ENCODE results near the gene HEATR5A. TPM values are rescaled to one million over a fixed set of nuclear protein-coding genes. Genes with fewer than 3 reads are reported as not detected.

HEATR5A gene
- total and polyA plus RNA-seq, 10 of the 15 experiments (the other 5 are each of a cell fraction or from before 2014, with no cell fraction given), result 5.1 to 37.1 (median 13.8) TPM

DNA sequence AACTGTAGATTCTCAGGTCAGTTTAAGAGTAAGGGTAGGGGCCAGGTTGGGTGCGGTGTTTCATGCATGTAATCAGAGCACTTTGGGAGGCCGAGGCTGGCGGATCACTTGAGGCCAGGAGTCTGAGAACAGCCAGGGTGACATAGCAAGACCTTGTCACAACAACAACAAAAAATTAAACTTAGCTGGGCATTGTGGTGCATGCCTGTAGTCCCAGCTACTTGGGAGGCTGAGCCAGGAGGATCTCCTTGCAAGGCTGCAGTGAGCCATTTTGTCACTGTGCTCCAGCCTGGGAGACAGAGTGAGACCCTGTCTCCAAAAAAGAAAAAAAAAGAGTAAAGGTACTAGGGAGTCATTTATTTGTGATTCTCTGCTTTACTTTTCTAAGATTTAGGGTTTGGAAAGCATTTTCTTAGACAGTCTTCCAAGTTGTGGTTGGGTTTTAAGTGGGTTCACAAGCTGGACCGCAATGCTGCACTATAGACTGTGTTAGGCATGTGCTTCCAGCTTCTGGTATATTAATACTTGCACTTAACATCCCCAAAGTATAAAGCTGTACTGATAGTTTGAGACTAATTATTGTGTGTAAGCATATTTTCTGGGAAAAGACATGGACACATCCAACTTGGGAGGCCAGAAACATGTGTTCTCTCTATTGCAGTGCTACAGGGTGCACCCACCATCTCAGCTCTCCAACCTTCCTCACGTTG lies 163.7 kb downstream of the HEATR5A start:
- no peak overlapping the region for H3K27ac ChIP-seq (ENCODE audit: control insufficient read depth, insufficient read depth)
- H3K27me3 ChIP-seq (replicated peaks in 1 of 2; ENCODE audit: control insufficient read depth in 2 of 2, insufficient read depth in 2 of 2, low read length in 1 of 2), result no peaks in the 10 kb centered on the region
- no TSS peak for BruUV-seq (replicated peaks)
- H3K4me3 ChIP-seq, result no peak overlapping the region
- intact Hi-C loops (cut with micrococcal nuclease; ENCODE audit: unreplicated experiment) (no loop called here), in situ Hi-C loops (cut with MboI) (no loop called here)
- 84% methylated on average over 5 of the region's 5 CpGs for WGBS (ENCODE audit: insufficient coverage, insufficient replicate concordance, low lambda C conversion rate, missing lambda C conversion rate)
- DNase-seq (ENCODE audit: low read depth, low spot score), result no peak
- no peaks in the 10 kb centered on the region for H3K36me3 ChIP-seq (ENCODE audit: control insufficient read depth in 2 of 2, insufficient read depth in 2 of 2, low read length in 1 of 2)
- ChIA-PET SMC1A (ENCODE audit: uncharacterized antibody, unreplicated experiment) (interaction anchor here (1.9 kb wide), 1 partner anchor 48 kb away, joined by 7 read pairs; no protein-coding TSS in a partner anchor), CTCF (no interaction called here), RAD21 (ENCODE audit: unreplicated experiment) (no interaction called here), POLR2A (interaction anchor here (0.7 kb wide), 1 partner anchor 28 kb away, joined by 3 read pairs; no protein-coding TSS in a partner anchor)
- no peak for ATAC-seq
- no peaks in the 10 kb centered on the region for H3K9me3 ChIP-seq (replicated peaks; ENCODE audit: control insufficient read depth, insufficient read depth, low read length)
- no peak overlapping the region for H3K4me2 ChIP-seq (ENCODE audit: control insufficient read depth, insufficient read depth)
- H3K79me2 ChIP-seq (ENCODE audit: control insufficient read depth, insufficient read depth, low read length), result no peaks in the 10 kb centered on the region
- H4K20me1 ChIP-seq (ENCODE audit: control insufficient read depth, insufficient read depth), result no peaks in the 10 kb centered on the region
- FAIRE-seq, result no peak
- H2AFZ ChIP-seq (ENCODE audit: control insufficient read depth, low read depth, low read length), result no peak overlapping the region
- H3K4me1 ChIP-seq (ENCODE audit: control insufficient read depth, insufficient read depth, low read length), result peaks cover 14% of the 10 kb centered on the region
- H3K9ac ChIP-seq (ENCODE audit: control insufficient read depth, insufficient read depth, low read length), result no peak overlapping the region
- TF ChIP-seq ELK1 (IDR thresholded peaks at IDR 0.05; ENCODE audit: low read depth, low read length) (no peak), RELB (IDR thresholded peaks at IDR 0.05; ENCODE audit: low read depth) (no peak), TBL1XR1 (IDR thresholded peaks at IDR 0.05; ENCODE audit: low read depth, low read length) (no peak), CREB1 (IDR thresholded peaks at IDR 0.05; ENCODE audit: low read depth) (no peak), SMC3 (IDR thresholded peaks at IDR 0.05; ENCODE audit: borderline replicate concordance, low read length) (no peak), RELA (IDR thresholded peaks at IDR 0.05; ENCODE audit: borderline replicate concordance, partially characterized antibody) (no peak), CHD1 (IDR thresholded peaks at IDR 0.05; ENCODE audit: low read depth, low read length) (no peak), EP300 (IDR thresholded peaks at IDR 0.05; ENCODE audit: borderline replicate concordance in 1 of 2, control insufficient read depth in 1 of 2, low read depth in 2 of 2, low read length in 2 of 2) (no peak), GATAD2B (conservative IDR thresholded peaks at IDR 0.05; ENCODE audit: low read depth) (no peak), MYC (IDR thresholded peaks at IDR 0.05; ENCODE audit: insufficient read depth, insufficient read length, insufficient replicate concordance, low read length, severe bottlenecking) (no peak), FOXK2 (IDR thresholded peaks at IDR 0.05) (no peak), FOXM1 (IDR thresholded peaks at IDR 0.05; ENCODE audit: low read depth, low read length) (no peak), ESRRA (IDR thresholded peaks at IDR 0.05; ENCODE audit: low read length) (no peak), HDAC2 (IDR thresholded peaks at IDR 0.05) (no peak), KDM1A (IDR thresholded peaks at IDR 0.05; ENCODE audit: borderline replicate concordance) (no peak), WRNIP1 (IDR thresholded peaks at IDR 0.05; ENCODE audit: borderline replicate concordance, low read depth, low read length) (no peak)
- TF ChIP-seq, protein P1, sequence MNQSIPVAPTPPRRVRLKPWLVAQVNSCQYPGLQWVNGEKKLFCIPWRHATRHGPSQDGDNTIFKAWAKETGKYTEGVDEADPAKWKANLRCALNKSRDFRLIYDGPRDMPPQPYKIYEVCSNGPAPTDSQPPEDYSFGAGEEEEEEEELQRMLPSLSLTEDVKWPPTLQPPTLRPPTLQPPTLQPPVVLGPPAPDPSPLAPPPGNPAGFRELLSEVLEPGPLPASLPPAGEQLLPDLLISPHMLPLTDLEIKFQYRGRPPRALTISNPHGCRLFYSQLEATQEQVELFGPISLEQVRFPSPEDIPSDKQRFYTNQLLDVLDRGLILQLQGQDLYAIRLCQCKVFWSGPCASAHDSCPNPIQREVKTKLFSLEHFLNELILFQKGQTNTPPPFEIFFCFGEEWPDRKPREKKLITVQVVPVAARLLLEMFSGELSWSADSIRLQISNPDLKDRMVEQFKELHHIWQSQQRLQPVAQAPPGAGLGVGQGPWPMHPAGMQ (IDR thresholded peaks at IDR 0.05; ENCODE audit: borderline replicate concordance), result no peak
